Calu3 (cell line): ENCODE data around the gene LIPA. TPM values are rescaled to one million over a fixed set of nuclear protein-coding genes. Genes with fewer than 3 reads are reported as not detected.
"Not testable (repeated sequence)": the region's sequence is repeated elsewhere in the genome, so short reads cannot be mapped to it uniquely, and the experiment has no call there.

ENCODE experiments used
- BruUV-seq: library from RNA; stranded (reverse); fragments of 400-500 nt; replicated peaks from 2 replicates; lab custom pipeline; 2021; lab: Mats Ljungman, UMichigan
- CTCF ChIA-PET: fragments of 300-600 bp; sonication (Branson Sonifier 250); formaldehyde crosslinking; loops from one replicate; lab custom pipeline; 2022; ENCODE audit warnings: antibody characterized with exemption; lab: Charles Lee
- DNase-seq: peaks from one replicate; pipeline ENCODE4 v3.0.0; 2022
- H3K27ac Mint-ChIP-seq: one replicate; pipeline ENCODE4 v1.8.0; 2022; ENCODE audit warnings: mixed read lengths; ENCODE audit not compliant: unreplicated experiment
- H3K27me3 Mint-ChIP-seq: one replicate; pipeline ENCODE4 v1.8.0; 2022; ENCODE audit warnings: mixed read lengths; ENCODE audit not compliant: unreplicated experiment
- H3K36me3 Mint-ChIP-seq: one replicate; pipeline ENCODE4 v1.8.0; 2022; ENCODE audit warnings: mild to moderate bottlenecking, moderate library complexity, mixed read lengths; ENCODE audit not compliant: insufficient read depth, unreplicated experiment
- H3K4me1 Mint-ChIP-seq: one replicate; pipeline ENCODE4 v1.8.0; 2022; ENCODE audit warnings: mild to moderate bottlenecking, low read depth, mixed read lengths; ENCODE audit not compliant: unreplicated experiment
- H3K4me3 Mint-ChIP-seq: one replicate; pipeline ENCODE4 v1.8.0; 2022; ENCODE audit warnings: mild to moderate bottlenecking, low read depth, moderate library complexity, mixed read lengths; ENCODE audit not compliant: unreplicated experiment
- H3K9me3 Mint-ChIP-seq: one replicate; pipeline ENCODE4 v1.8.0; 2022; ENCODE audit warnings: low read depth, mixed read lengths; ENCODE audit not compliant: unreplicated experiment
- intact Hi-C: fragments of 100-400 bp; cut with micrococcal nuclease; formaldehyde crosslinking; loops from one replicate; pipeline ENCODE4 v1.10.0; 2022; ENCODE audit not compliant: unreplicated experiment
- total RNA-seq: library from RNA; stranded (reverse); gene quantifications from 2 replicates; pipeline ENCODE4 v1.2.3, GENCODE V29; 2022
- TF ChIP-seq, protein P1 (sequence below): fragments of 200-600 bp; IDR thresholded peaks from one replicate; pipeline ENCODE4 v1.8.0; 2022; ENCODE audit warnings: antibody characterized with exemption; ENCODE audit not compliant: unreplicated experiment

Gene LIPA
- total RNA-seq, 1 experiment from 2014 or later, result 66.7 TPM

DNA sequence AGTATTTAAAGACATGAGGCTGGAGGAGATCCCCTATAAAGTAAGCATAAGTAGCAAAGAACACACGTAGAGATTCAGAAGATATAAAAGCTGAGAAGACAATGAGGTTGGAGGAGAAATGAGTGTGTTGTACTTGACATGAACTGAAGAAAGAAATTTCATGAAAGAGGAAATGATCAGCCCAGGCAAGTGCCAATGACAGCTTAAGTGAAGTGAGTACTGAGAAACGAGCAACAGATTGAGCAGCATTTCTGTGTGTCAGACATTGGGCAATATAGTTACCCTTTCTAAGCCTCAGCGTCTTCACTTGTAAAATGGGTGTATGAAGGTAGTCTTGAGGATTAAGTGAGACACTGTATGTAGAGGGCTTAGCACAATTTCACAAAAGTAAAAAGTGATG is 4.8 kb upstream of the LIPA start:
- Mint-ChIP-seq H3K27ac (no peak overlapping the region), H3K4me1 (peaks cover 7% of the 10 kb centered on the region), H3K36me3 (peaks cover 6% of the 10 kb centered on the region), H3K9me3 (no peaks in the 10 kb centered on the region), H3K27me3 (no peaks in the 10 kb centered on the region), H3K4me3 (no peak overlapping the region)
- CTCF ChIA-PET, result interaction anchor here (0.6 kb wide), 1 partner anchor 184 kb away, joined by 4 read pairs; no protein-coding TSS in a partner anchor
- no TSS peak for BruUV-seq
- TF ChIP-seq, protein P1, sequence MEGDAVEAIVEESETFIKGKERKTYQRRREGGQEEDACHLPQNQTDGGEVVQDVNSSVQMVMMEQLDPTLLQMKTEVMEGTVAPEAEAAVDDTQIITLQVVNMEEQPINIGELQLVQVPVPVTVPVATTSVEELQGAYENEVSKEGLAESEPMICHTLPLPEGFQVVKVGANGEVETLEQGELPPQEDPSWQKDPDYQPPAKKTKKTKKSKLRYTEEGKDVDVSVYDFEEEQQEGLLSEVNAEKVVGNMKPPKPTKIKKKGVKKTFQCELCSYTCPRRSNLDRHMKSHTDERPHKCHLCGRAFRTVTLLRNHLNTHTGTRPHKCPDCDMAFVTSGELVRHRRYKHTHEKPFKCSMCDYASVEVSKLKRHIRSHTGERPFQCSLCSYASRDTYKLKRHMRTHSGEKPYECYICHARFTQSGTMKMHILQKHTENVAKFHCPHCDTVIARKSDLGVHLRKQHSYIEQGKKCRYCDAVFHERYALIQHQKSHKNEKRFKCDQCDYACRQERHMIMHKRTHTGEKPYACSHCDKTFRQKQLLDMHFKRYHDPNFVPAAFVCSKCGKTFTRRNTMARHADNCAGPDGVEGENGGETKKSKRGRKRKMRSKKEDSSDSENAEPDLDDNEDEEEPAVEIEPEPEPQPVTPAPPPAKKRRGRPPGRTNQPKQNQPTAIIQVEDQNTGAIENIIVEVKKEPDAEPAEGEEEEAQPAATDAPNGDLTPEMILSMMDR, result no peak
- intact Hi-C loops, result loop anchor here (10.0 kb wide), 1 partner anchor 298 kb away; no protein-coding TSS in a partner anchor
- DNase-seq, result no peak

DNA sequence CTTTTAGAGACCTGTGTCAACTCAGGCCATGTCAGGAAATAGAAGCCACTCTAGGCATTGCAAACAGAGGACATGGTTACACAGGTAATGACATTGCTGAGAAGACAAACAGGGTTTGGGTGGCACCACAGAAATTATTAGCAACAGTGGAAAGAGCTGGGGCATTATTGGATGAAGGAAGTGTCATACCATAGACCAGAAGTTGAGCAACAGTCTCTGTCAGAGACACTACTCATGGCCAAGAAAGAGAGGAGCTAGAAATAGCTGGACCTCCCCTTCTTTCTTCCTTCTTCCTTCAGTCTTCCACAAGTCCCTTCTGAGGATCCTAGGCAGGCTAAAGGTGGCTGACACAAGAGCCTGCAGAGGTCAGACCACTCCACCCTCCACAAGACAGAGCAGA is 4.2 kb upstream of the LIPA start:
- Mint-ChIP-seq H3K27me3 (no peaks in the 10 kb centered on the region), H3K27ac (no peak overlapping the region), H3K4me1 (peaks cover 2% of the 10 kb centered on the region), H3K9me3 (no peaks in the 10 kb centered on the region), H3K36me3 (peaks cover 12% of the 10 kb centered on the region), H3K4me3 (no peak overlapping the region)
- no TSS peak for BruUV-seq
- intact Hi-C loops, result loop anchor here (10.0 kb wide), 1 partner anchor 299 kb away; no protein-coding TSS in a partner anchor
- TF ChIP-seq, protein P1, result no peak
- CTCF ChIA-PET, result interaction anchor here (0.6 kb wide), 1 partner anchor 184 kb away, joined by 4 read pairs; no protein-coding TSS in a partner anchor
- no peak for DNase-seq

DNA sequence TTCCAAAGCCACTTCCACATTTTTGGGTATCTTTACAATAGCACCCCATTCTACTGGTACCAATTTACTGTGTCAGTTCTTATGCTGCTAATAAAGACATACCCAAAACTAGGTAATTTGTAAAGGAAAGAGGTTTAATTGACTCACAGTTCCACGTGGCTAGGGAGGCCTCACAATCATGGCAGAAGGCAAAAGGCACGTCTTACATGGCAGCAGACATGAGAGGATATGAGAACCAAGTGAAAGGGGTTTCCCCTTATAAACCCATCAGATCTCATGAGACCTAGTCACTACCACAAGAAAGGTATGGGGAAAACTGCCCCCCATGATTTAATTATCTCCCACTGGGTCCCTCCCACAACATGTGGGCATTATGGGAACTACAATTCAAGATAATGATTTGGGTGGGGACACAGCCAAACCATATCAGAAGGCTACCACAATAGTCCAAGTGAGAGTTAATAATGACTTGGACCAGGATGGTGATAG is 3.6 kb upstream of the LIPA start:
- H3K27me3 Mint-ChIP-seq, H3K4me1 Mint-ChIP-seq, H3K4me3 Mint-ChIP-seq, H3K9me3 Mint-ChIP-seq, BruUV-seq, DNase-seq, CTCF ChIA-PET, H3K27ac Mint-ChIP-seq: not testable (repeated sequence)
- intact Hi-C loops, result loop anchor here (10.0 kb wide), 1 partner anchor 300 kb away; no protein-coding TSS in a partner anchor
- peaks cover 13% of the 10 kb centered on the region for H3K36me3 Mint-ChIP-seq

DNA sequence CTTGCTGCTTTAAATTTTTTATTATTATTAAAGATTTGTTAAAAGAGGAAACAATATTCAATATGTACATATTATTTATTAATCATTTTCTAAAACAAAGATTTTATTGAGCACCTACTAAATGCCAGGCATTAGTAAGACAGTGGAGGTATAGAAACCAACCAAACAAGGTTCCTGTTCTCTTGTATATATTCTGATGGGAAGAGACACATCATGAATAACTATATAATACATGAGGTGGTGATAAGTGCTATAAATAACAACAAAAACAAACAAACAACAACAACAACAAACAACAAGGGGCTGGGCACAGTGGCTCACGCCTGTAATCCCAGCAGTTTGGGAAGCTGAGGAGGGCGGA is 630 bp upstream of the LIPA start:
- peaks cover 7% of the 10 kb centered on the region for H3K4me1 Mint-ChIP-seq
- no peak overlapping the region for H3K4me3 Mint-ChIP-seq
- no peaks in the 10 kb centered on the region for H3K9me3 Mint-ChIP-seq
- intact Hi-C loops, result loop anchor here (10.0 kb wide), 1 partner anchor 303 kb away; no protein-coding TSS in a partner anchor
- BruUV-seq, result no TSS peak
- H3K27ac Mint-ChIP-seq, result no peak overlapping the region
- DNase-seq, result no peak
- no peaks in the 10 kb centered on the region for H3K27me3 Mint-ChIP-seq
- peaks cover 13% of the 10 kb centered on the region for H3K36me3 Mint-ChIP-seq
- TF ChIP-seq, protein P1, result no peak
- CTCF ChIA-PET, result interaction anchor here (0.9 to 1.3 kb wide), 2 partner anchors 122 to 162 kb away, joined by 3 read pairs; partner anchors contain the start of gene IFIT5
